SK-N-SH (cell line): Measurements from ENCODE around the gene LIN52. TPM values are rescaled to one million over a fixed set of nuclear protein-coding genes. Genes with fewer than 3 reads are reported as not detected.
A peak's percentile ranks its signal among the peaks of the same experiment; 100 is the strongest.

Experiments
- CTCF ChIA-PET: fragments of 300-600, 350-600 bp; formaldehyde crosslinking; extraction: SDS; loops from one replicate; lab custom pipeline; 2021; lab: Yijun Ruan, JAX
- POLR2A ChIA-PET: fragments of 350-600 bp; sonication (Branson Sonifier 250); formaldehyde crosslinking; extraction: SDS; loops from one replicate; lab custom pipeline; 2020; ENCODE audit warnings: antibody characterized with exemption, inconsistent platforms; lab: Yijun Ruan, JAX
- DNase-seq: peaks from one replicate; pipeline ENCODE4 v3.0.0; 2012
- H2AFZ ChIP-seq: fragments of 200-600 bp; sonication (generic); 2 replicates; pipeline ENCODE4 v1.8.1; 2016; ENCODE audit warnings: antibody characterized with exemption, mild to moderate bottlenecking, low read depth
- H3F3A ChIP-seq: fragments of 200-600 bp; sonication (generic); replicated peaks from 2 replicates; pipeline ENCODE3; 2016; ENCODE audit warnings: antibody characterized with exemption, mild to moderate bottlenecking; ENCODE audit not compliant: insufficient read depth
- H3K27ac ChIP-seq, 2 experiments: fragments of 200-500 bp in 1 of 2; fragments of 200-600 bp in 1 of 2; sonication (Bioruptor generic) in 1 of 2; sonication (generic), shearing (Covaris generic) in 1 of 2; 2 replicates each; pipeline versions ENCODE4 v1.5.1 to v1.6.1; 2014 to 2016; ENCODE audit warnings: low read depth in 2 of 2, inconsistent platforms in 1 of 2, low read length in 1 of 2, mild to moderate bottlenecking in 1 of 2, mixed read lengths in 1 of 2
- H3K27me3 ChIP-seq: fragments of 200-600 bp; sonication (generic), shearing (Covaris generic); 2 replicates; pipeline ENCODE4 v1.6.1; 2016; ENCODE audit warnings: mixed run types; ENCODE audit not compliant: insufficient read depth
- H3K36me3 ChIP-seq, 2 experiments: fragments of 200-500 bp in 1 of 2; fragments of 200-600 bp in 1 of 2; sonication (Bioruptor generic) in 1 of 2; sonication (generic) in 1 of 2; replicated peaks in 1 of 2; 2 replicates each; pipeline versions ENCODE3 to v1.5.1; 2014 to 2016; ENCODE audit warnings: low read length in 1 of 2, mild to moderate bottlenecking in 1 of 2; ENCODE audit not compliant: insufficient read depth in 2 of 2, control insufficient read depth in 1 of 2
- H3K4me1 ChIP-seq, 2 experiments: fragments of 200-500 bp in 1 of 2; fragments of 200-600 bp in 1 of 2; sonication (Bioruptor generic) in 1 of 2; sonication (generic), shearing (Covaris generic) in 1 of 2; 2 replicates each; pipeline versions ENCODE4 v1.5.1 to v1.6.1; 2014 to 2016; ENCODE audit warnings: low read depth in 1 of 2, low read length in 1 of 2, mixed run types in 1 of 2; ENCODE audit not compliant: insufficient read depth in 2 of 2, control insufficient read depth in 1 of 2
- H3K4me2 ChIP-seq: fragments of 200-600 bp; sonication (generic), shearing (Covaris generic); 2 replicates; pipeline ENCODE4 v1.6.1; 2017; ENCODE audit warnings: mixed run types
- H3K4me3 ChIP-seq, 2 experiments: fragments of 200-500 bp in 1 of 2; fragments of 200-600 bp in 1 of 2; sonication (Bioruptor generic) in 1 of 2; sonication (generic), shearing (Covaris generic) in 1 of 2; 2 replicates each; pipeline versions ENCODE4 v1.5.1 to v1.8.1; 2014 to 2016; ENCODE audit warnings: low read depth in 2 of 2, inconsistent platforms in 1 of 2, low read length in 1 of 2, mild to moderate bottlenecking in 1 of 2, mixed read lengths in 1 of 2, moderate library complexity in 1 of 2
- H3K79me2 ChIP-seq: fragments of 200-600 bp; sonication (generic); 2 replicates; pipeline ENCODE4 v1.8.1; 2017; ENCODE audit warnings: mild to moderate bottlenecking; ENCODE audit not compliant: insufficient read depth
- H3K9ac ChIP-seq: fragments of 200-600 bp; sonication (generic); 2 replicates; pipeline ENCODE4 v1.6.1; 2017; ENCODE audit warnings: mixed run types
- H3K9me2 ChIP-seq: fragments of 200-600 bp; sonication (generic); 2 replicates; pipeline ENCODE4 v1.6.1; 2017; ENCODE audit warnings: mixed run types
- H3K9me3 ChIP-seq: fragments of 200-600 bp; sonication (generic); 2 replicates; pipeline ENCODE4 v1.6.1; 2017; ENCODE audit warnings: mixed run types, mild to moderate bottlenecking, moderate library complexity
- H4K20me1 ChIP-seq: fragments of 200-600 bp; sonication (generic); 2 replicates; pipeline ENCODE4 v1.6.1; 2017; ENCODE audit warnings: mild to moderate bottlenecking, mixed run types; ENCODE audit not compliant: insufficient read depth
- CTCF ChIP-seq: fragments of 200-600 bp; sonication (generic); IDR thresholded peaks from 2 replicates; pipeline ENCODE4 v1.6.1; 2017; ENCODE audit warnings: antibody characterized with exemption, mild to moderate bottlenecking, moderate library complexity
- ELF1 ChIP-seq: IDR thresholded peaks from 2 replicates; pipeline ENCODE4 v1.4.0; 2012
- EZH2phosphoT487 ChIP-seq: fragments of 200-600 bp; sonication (generic); IDR thresholded peaks from 2 replicates; pipeline ENCODE4 v1.6.1; 2017; ENCODE audit warnings: low read depth, mixed run types, mild to moderate bottlenecking, antibody characterized with exemption, moderate library complexity, borderline replicate concordance
- FOSL2 ChIP-seq: IDR thresholded peaks from 2 replicates; pipeline ENCODE4 v1.4.0; 2012; ENCODE audit warnings: low read depth, mild to moderate bottlenecking, moderate library complexity, borderline replicate concordance
- GATA2 ChIP-seq: sonication (generic); formaldehyde crosslinking; IDR thresholded peaks from 2 replicates; pipeline ENCODE4 v1.5.0; 2020; ENCODE audit warnings: mild to moderate bottlenecking, missing genetic modification reagents
- NFIC ChIP-seq: IDR thresholded peaks from 2 replicates; pipeline ENCODE4 v1.4.0; 2012; ENCODE audit warnings: borderline replicate concordance
- RAD21 ChIP-seq: IDR thresholded peaks from 2 replicates; pipeline ENCODE4 v1.6.1; 2012; ENCODE audit warnings: mild to moderate bottlenecking, low read length
- RCOR1 ChIP-seq: fragments of 150-350 bp; IDR thresholded peaks from 2 replicates; pipeline ENCODE4 v1.6.1; 2017; ENCODE audit warnings: antibody characterized with exemption, low read length
- REST ChIP-seq: IDR thresholded peaks from 2 replicates; pipeline ENCODE4 v1.6.1; 2012; ENCODE audit warnings: mild to moderate bottlenecking, low read depth, low read length, moderate library complexity
- RFX5 ChIP-seq: IDR thresholded peaks from 2 replicates; pipeline ENCODE4 v1.6.1; 2012; ENCODE audit warnings: mild to moderate bottlenecking, improper control_type of control experiment, low read length
- WGBS: methylation state at CpG from one replicate; pipeline ENCODE4 v1.1.6; 2017; ENCODE audit warnings: low lambda C conversion rate; 5-methylcytosine and 5-hydroxymethylcytosine counted together
- polyA plus RNA-seq, 3 experiments: library from polyadenylated mRNA; depleted of rRNA; stranded (reverse); fragments of >200 nt; gene quantifications; 2 replicates each; pipeline ENCODE4 v1.2.3, GENCODE V29; 2012

The LIN52 gene
- polyA plus RNA-seq, 1 of the 3 experiments (the other 2 are of a cell fraction) = 4.9 TPM

GRCh38 chr14:74205882-74206281, 121.1 kb downstream of the LIN52 start:
- H3K79me2 ChIP-seq = no peaks in the 10 kb centered on the region
- no peak for DNase-seq
- TF ChIP-seq RCOR1 (no peak), NFIC (no peak), ELF1 (no peak), EZH2phosphoT487 (no peak), FOSL2 (no peak), GATA2 (no peak), REST (no peak), RFX5 (no peak)
- no peaks in the 10 kb centered on the region for H3K4me1 ChIP-seq
- no peak overlapping the region for H2AFZ ChIP-seq
- H3K27ac ChIP-seq = no peak overlapping the region
- POLR2A ChIA-PET = no interaction called here
- H3F3A ChIP-seq = no peaks in the 10 kb centered on the region
- H3K9ac ChIP-seq = no peak overlapping the region
- no peaks in the 10 kb centered on the region for H3K27me3 ChIP-seq
- CTCF ChIA-PET = interaction anchor here (1.0 kb wide), 1 partner anchor 13 kb away, joined by 4 read pairs; no protein-coding TSS in a partner anchor
- WGBS = 82% methylated on average over 1 of the region's 1 CpG
- H3K9me3 ChIP-seq = no peaks in the 10 kb centered on the region
- H4K20me1 ChIP-seq = no peaks in the 10 kb centered on the region
- H3K36me3 ChIP-seq = no peaks in the 10 kb centered on the region
- no peak overlapping the region for H3K4me3 ChIP-seq
- no peaks in the 10 kb centered on the region for H3K9me2 ChIP-seq
- no peak overlapping the region for H3K4me2 ChIP-seq

GRCh38 chr14:74207943-74208342, 123.2 kb downstream of the LIN52 start:
- Histone ChIP-seq H4K20me1 (no peaks in the 10 kb centered on the region), H3K9ac (no peak overlapping the region), H3K27me3 (no peaks in the 10 kb centered on the region), H3K4me1 (no peaks in the 10 kb centered on the region), H3K79me2 (no peaks in the 10 kb centered on the region), H3K27ac (no peak overlapping the region), H3F3A (no peaks in the 10 kb centered on the region), H3K36me3 (no peaks in the 10 kb centered on the region), H3K9me2 (no peaks in the 10 kb centered on the region), H2AFZ (no peak overlapping the region), H3K4me2 (no peak overlapping the region), H3K4me3 (no peak overlapping the region), H3K9me3 (no peaks in the 10 kb centered on the region)
- ChIA-PET POLR2A (no interaction called here), CTCF (interaction anchor here (0.8 to 1.2 kb wide), 3 partner anchors 11 to 44 kb away, joined by 3 to 6 read pairs (median 3); no protein-coding TSS in a partner anchor)
- TF ChIP-seq RFX5 (no peak), RAD21 (peak; percentile 25; the same call in 1 of the 2 replicates), CTCF (peak; percentile 34), RCOR1 (no peak)
- DNase-seq = no peak
- 96% methylated on average over 3 of the region's 3 CpGs for WGBS
